Measurements from ENCODE around the gene FBXL19.
A peak's percentile ranks its signal among the peaks of the same experiment; 100 is the strongest.

Gene FBXL19

DNA sequence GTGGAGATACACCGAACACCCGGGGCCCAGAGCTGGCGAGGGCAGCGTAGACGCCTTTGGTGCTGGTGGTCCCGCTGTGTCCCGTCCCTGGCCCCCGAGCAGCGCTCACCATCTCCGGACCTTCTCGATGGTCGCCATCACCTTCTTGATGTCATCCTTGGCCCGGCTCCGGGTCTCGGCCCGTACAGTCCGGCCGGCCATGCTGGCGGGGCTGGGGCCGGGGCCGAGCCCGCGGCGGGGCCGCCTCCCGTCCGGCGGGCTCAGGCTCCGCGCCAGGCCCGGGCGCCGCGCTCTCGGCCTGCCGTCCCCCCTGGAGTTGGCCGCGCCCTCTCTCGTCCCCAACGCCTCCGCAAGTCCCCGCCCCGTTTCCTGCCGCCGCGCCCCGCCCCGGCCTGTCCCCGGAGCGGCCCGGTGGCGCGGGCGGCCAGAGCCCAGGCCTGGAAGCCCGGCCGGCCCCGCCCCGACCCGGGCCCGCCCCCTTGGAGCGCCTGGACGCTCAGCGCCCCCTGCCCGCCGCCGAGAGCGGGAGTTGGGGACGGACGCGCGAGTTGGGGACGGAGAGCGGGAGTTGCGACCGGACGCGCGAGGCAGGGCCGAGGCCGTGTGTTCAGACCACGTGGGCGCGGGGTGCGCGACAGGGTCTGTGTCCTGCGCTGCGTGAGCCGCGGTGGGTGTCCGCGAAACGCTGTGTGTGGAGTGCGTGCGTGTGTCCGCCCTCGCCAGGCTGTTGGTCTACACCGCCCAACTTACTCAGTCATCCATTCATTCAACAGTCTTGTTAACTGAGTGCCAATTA is 29.4 kb upstream of the FBXL19 start, which contains the start of gene BCL7C:
Gene BCL7C (minus strand): TSS at position 334 of the 796 bp plus-strand sequence. CDS start 133 bp downstream, at position 201.
- peak; percentile 62 for FAIRE-seq
- DNase-seq (ENCODE audit: extremely low spot score, insufficient read length, low read depth) = peak; percentile 72

DNA sequence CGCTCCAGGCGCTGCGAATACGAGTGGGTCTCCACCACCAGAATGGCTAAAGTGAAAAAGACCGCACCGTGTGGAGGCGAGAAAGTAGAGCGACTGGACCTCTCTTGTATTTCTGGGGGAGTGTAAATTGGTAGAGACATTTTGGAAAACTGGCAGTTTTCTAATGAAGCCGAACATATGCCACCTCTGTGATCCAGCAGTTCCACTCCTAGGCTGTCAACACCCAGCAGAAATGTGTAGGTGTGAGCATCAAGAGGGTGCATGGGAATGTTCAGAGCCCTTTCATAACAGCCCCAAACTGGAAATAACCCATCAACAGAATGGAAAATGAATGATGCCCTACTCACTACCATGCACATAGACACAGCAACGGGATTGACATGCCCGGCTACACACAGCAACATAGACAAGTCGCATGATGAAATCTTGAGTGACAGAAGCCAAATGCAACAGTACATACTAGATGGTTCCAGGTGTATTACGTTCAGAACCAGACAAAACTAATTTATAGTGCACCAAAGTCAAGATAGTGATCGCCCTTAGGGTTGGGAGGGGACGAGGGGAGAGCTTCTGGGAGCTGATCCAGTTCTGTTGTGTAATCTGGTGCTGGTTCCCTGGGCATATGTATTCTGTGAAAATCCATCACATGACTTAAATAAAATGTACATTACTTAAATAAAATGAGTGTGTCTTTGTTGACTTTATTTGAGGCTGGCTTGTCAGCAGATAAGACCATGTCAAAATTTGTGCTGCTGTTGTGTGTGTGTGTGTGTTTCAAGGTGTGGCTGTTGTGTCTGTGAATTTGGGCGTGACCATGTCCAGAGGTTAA is 28.6 kb upstream of the FBXL19 start:
- DNase-seq (ENCODE audit: extremely low spot score, insufficient read length, low read depth) = no peak
- FAIRE-seq = no peak

DNA sequence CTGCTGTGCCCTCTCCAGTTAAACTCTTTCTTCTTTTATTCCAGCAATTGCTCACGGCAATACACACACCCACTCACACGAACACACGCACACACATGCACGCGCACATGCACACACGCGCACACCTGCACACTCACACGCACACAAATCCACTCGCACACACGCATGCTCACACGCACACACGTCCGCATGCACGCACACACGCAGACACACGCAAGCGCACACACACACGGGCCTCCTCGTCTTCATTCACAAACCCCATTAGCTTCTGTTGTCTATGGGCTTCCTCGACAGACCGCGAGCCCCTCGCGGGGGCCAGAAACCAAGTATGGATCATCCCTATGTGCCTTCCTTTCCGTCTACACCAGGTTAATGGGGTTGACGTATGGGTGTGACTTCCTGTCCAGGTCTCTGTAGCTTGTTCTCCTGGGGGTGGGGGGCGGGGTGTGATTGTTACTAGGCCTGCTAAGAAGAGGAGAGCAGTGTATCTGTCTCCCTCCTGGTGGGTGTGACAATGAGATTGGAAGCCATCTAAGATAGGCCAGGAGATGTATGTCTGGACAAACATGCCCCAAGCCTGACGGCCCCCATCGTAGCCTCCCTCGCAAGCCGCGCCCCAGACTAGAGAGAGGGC is 27.6 kb upstream of the FBXL19 start:
- FAIRE-seq (no peak), DNase-seq (ENCODE audit: extremely low spot score, insufficient read length, low read depth) (no peak)

DNA sequence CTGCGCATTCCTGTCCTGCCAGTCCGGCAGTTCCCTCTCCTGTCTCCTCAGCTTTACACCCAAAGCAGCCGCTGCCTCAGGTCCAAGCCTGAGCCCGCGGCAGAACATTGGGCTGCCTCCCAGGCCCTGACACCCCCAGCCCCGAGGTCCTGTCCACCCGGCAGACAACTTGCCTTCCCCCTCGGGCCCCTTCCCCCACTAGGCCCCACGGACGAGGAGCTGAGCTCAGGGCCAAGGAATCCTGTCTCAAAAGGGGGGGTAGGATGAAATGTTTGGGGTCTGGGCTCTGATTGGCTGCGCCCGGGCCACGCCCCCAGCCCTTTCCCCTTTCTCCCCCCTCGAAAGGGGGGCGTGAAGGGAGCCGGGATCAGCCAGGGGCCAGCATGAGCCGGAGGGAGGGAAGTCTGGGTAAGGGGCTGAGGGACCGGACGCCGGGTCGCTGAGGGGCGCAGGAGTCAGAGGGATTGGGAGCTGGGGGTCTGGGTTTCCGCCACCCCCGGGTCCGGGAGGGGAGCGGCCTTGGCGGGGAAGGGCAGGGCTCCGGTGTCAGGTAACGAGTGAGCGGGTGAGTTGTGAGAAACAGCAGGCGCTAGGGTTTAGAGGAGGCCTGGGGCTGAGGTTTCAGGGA is 27.0 kb upstream of the FBXL19 start, which contains the start of gene CTF1:
Gene CTF1 (plus strand): TSS at position 354 of the 628 bp plus-strand sequence. CDS start 30 bp downstream, at position 384.
- DNase-seq (ENCODE audit: extremely low spot score, insufficient read length, low read depth) = no peak
- no peak for FAIRE-seq

DNA sequence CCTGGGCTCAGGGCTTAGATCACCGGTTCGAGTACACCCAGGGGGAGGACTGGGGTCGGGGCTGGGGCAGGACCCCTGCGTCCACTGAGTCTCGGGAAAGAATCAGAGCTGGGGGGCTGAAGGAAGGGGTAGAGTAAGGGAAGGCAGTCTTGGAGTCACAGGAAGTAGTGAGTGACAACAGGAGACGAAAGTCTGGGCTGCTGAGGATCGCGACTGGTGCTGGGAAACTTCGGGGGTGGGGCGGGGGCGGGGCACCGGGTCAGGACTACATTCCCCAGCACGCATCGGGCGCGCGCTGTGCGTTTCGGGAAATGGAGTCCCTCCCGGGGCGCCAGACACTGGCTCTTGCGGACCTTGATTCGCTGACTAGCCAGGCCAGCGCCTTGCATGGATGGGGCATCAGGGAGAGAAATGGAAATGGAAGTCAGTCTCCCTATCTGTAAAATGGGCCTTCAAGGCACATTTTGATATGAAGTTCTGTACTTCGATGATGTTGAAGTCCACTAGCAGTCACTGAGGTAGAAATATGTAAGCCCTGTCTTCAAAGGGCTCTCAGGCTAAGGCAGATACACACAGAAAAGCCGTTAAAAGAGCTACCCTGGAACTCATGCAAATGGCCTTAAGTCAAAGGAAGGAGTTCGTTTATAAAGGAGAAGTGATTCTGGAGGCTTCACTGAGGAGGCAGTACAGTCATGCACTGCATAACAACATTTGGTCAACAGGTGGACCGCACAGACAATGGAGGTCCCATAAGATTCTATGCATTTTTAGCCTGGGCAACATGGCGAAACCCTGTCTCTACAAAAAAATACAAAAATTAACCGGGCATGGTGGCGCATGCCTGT is 26.3 kb upstream of the FBXL19 start:
- FAIRE-seq = peak; percentile 77
- DNase-seq (ENCODE audit: extremely low spot score, insufficient read length, low read depth) = no peak

DNA sequence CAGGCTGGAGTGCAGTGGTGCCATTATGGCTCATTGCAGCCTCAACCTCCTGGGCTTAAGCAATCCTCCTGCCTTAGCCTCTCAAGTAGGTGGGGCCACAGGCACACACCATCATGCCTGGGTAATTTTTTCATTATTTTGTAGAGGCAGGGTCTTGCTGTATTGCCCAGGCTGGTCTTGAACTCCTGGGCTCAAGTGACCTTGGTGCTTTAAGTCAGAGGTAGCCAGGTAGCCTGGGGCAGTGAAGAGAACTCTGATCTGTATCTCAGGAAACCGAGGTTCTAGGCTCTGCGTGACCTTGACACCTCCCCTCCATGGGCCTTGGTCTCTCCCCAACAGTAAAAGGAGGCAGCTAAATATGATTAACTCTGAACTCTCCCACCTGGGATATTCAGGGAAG is 23.6 kb upstream of the FBXL19 start:
- FAIRE-seq (no peak), DNase-seq (ENCODE audit: extremely low spot score, insufficient read length, low read depth) (no peak)

DNA sequence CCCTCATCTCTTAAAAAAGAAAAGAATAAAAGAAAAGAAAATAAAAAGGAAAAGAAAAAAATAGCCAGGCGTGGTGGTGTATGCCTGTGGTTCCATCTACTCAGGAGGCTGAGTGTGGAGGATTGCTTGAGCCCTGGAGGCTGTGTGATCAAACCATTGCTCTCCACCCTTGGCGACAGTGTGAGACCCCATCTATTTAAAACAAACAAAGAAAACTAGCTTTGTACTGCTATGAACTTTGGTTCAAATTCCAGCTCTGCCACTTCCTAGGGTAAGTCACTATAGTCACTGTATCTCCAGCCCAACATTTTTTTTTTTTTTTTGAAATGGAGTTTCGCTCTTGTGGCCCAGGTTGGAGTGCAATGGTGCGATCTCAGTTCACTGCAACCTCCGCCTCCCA is 22.8 kb upstream of the FBXL19 start:
- DNase-seq (ENCODE audit: extremely low spot score, insufficient read length, low read depth) (no peak), FAIRE-seq (no peak)

DNA sequence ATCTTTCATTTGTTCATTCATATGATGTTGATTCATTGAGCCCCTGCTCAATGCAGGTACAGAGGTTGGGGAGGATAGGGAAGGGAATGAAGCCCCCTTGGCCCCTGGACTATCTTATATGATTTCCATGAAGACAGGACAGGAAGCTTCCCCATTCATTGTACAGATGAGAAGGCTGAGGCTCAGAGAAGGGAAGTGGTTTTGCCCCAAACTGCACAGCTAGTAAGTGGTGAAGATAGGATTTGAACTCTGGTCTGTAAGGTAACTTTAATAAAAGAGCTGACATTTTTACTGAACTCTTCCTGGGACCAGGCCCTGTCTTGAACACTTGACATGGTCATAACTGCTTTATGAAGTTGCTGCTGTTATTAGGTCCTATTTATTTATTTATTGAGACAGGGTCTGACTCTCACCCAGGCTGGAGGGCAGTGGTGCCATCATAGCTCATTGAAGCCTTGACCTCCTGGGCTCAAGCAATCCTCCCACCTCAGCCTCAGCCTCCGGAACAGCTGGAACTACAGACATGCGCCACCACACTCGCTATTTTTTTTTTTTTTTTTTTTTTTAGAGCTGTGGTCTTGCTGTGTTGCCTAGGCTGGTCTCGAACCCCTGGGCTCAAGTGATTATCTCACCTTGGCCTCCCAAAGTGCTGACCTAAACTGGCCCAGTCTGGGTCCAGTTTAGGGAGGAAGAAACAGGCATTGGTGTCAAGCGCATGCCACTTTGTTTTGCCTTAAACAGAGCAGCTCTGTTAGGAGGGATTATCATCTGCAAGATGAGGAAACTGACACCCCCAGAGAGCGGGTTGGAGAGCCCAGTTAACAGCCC is 22.0 kb upstream of the FBXL19 start:
- no peak for FAIRE-seq
- no peak for DNase-seq (ENCODE audit: extremely low spot score, insufficient read length, low read depth)

DNA sequence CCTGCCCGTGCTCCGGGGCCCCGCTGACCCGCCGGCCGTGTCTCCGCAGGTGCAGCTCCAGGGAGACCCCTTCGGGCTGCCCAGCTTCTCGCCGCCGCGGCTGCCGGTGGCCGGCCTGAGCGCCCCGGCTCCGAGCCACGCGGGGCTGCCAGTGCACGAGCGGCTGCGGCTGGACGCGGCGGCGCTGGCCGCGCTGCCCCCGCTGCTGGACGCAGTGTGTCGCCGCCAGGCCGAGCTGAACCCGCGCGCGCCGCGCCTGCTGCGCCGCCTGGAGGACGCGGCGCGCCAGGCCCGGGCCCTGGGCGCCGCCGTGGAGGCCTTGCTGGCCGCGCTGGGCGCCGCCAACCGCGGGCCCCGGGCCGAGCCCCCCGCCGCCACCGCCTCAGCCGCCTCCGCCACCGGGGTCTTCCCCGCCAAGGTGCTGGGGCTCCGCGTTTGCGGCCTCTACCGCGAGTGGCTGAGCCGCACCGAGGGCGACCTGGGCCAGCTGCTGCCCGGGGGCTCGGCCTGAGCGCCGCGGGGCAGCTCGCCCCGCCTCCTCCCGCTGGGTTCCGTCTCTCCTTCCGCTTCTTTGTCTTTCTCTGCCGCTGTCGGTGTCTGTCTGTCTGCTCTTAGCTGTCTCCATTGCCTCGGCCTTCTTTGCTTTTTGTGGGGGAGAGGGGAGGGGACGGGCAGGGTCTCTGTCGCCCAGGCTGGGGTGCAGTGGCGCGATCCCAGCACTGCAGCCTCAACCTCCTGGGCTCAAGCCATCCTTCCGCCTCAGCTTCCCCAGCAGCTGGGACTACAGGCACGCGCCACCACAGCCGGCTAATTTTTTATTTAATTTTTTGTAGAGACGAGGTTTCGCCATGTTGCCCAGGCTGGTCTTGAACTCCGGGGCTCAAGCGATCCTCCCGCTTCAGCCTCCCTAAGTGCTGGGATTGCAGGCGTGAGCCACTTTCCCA is 21.1 kb upstream of the FBXL19 start:
- no peak for FAIRE-seq
- DNase-seq (ENCODE audit: extremely low spot score, insufficient read length, low read depth) = peak; percentile 64

DNA sequence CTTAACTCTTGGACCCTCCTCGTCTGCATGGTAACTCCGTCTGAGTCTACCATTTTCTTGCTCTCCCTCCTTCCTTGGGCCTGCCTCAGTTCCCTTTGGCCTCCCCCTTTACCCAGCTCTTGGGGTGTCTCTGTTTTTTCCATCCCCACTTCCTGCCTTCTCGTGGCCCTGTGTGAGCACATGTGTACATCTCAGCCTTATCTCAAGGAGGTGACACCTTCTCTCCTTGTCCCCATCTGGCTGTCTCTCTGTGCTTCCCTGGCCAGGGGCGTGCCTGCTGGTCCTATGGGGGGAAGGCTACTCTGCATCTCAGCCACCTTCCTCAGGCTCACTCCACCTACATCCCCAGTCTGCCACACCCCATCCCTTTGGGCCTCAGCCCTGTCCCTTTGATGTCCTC is 20.4 kb upstream of the FBXL19 start:
- FAIRE-seq (no peak), DNase-seq (ENCODE audit: extremely low spot score, insufficient read length, low read depth) (no peak)

DNA sequence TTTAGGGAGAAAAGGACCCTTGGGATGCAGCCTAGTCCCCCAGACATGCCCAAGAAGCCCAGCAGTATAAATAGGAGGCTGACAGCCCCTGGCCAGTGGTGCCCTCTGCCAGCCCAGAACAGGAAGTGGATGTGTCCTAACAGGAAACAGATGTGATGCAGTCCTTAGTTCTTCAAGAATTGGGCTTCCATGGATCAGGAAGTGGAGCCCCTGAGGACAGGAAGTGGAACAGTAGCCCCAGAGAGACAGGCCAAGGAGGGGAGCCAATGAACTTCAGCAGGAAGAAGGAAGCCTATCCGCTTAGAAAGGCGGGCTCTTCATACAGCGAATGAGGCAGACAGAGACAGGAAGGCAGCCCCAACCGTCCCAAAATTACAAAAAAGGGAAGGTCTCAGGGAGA is 19.8 kb upstream of the FBXL19 start:
- DNase-seq (ENCODE audit: extremely low spot score, insufficient read length, low read depth) = no peak
- FAIRE-seq = no peak

DNA sequence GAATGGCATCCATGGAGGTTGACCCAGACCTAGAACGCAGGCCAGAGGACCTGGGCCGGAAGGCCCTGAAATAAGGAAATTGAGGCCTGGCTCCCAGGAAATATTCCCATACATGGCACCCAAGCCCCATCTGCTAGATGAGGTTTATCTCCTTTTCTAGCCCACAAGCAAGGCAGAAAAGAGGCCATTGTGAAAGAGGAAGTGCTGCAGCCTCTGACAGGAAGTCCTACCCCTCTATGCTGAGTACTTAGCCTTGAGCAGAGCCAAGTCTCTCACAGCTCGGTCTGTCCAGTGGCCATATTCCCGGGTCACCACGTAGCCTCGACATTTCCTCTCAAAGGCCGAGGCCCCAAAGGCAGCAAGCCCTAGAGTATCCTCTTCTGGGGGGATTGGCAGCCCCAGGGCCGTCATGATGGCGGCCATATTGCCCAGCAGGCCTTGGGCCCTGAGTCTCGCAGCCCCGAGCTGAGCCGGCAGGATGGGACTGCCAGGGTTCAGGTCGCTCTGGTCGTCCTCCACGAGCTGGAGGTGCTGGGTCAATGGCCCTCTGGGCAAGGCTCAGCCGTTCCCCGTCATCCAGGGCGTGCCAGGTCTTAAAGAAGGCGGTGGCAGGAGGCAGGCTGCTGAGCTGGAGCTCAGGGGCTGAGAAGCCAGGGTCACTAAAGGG is 19.1 kb upstream of the FBXL19 start:
- FAIRE-seq (no peak), DNase-seq (ENCODE audit: extremely low spot score, insufficient read length, low read depth) (no peak)

DNA sequence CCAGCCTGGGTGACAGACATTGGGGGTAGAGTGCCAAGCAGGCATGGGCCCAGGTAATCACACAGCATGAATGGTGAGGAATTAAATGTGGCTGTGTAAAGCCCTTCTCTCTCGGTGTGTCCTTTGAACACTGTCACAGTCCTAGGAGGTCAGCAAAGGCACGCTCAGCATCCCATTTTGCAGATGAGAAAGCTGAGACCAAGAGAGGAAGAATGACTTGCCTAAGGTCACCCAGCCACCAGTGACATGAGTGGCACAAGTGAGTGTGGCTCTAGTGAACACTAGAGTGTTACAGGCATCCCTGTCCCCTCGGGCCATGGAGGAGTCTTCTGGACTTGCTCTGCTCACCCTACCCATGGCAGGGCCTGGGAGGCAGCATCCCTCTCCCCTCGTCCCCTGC is 16.3 kb upstream of the FBXL19 start:
- no peak for DNase-seq (ENCODE audit: extremely low spot score, insufficient read length, low read depth)

DNA sequence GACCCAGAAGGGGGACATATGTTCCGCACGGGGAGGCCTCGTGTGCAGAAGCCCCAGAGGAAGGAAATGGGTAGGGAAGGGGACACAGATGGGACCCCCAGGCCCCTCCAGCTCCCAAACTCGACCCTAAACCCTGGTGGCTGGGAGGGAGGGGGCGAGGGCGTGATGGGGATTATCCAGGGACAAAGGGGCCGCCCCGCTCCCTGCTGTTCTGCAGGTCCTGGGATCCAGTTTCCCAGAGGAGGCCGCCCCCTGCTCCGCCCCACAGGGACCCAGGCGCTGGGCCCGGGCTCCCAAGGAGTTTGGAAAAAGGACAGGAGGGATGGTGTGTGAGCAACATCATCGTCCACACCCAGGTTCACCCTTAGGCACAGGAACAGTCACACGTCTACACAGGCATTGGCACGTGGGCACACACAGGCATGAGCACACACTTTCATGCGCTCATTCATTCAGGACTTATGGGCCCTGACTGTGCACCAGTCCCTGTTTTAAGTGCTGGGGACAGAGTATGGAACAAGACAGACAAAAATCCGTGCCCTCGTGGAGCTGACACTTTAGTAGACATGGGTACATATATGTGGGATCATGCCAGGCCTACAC is 12.8 kb upstream of the FBXL19 start:
- FAIRE-seq = no peak
- no peak for DNase-seq (ENCODE audit: extremely low spot score, insufficient read length, low read depth)

More for the DNA sequence above, 16.3 kb upstream of the FBXL19 start:
- no peak for FAIRE-seq

DNA sequence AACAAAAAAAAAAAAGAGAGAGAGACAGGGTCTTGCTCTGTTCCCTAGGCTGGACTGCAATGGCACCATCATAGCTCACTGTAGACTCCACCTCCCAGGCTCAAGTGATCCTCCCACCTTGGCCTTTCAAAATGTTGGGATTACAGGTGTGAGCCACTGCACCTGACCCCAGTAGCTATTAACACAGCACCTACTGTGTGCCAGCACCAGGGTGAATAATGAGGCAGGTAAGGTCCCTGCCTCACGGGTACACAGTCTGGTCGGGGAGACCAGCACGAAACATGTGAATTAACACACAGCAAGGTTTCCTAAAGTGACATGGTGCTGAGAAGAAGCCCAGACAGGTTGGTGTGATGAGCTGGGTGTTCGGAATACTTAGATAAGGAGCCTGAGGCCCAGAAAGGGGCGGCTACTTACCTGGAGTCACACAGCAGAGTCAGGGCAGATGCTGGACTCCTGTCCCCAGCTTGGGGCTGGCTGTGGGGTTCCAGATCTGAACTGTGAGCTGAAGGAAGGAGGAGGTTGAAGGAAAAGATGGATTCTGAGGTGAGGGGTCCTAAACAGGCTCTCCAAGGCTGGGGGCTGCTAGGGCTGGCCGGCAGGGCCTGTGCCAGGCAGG is 10.5 kb upstream of the FBXL19 start:
- no peak for FAIRE-seq
- no peak for DNase-seq (ENCODE audit: extremely low spot score, insufficient read length, low read depth)

DNA sequence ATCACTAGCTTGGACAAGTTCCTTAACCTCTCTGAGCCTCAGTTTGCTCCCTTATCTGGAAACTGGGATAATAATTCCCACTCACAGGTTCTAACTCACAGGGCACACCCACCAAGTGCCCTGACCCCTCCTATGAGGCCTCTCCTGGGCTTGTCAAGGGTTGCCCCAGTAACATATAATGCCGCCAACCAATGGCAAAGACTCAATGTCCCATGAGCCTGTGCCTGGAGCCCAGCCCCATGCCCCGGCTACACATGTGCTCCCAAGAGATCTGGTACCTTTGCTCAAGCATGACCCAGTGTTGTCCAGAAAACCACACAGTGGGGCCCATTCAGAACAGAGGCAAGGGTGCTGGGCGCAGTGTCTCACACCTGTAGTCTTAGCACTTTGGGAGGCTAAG is 8.5 kb upstream of the FBXL19 start:
- FAIRE-seq = no peak
- no peak for DNase-seq (ENCODE audit: extremely low spot score, insufficient read length, low read depth)
